HG03521 (cell line): ENCODE data around the gene OSGIN1.

Source experiments
- ATAC-seq: cut with Tn5 transposase; IDR thresholded peaks from one replicate; pipeline ENCODE4 v1.9.1; 2021; ENCODE audit warnings: mild to moderate bottlenecking, moderate library complexity; ENCODE audit not compliant: unreplicated experiment

The OSGIN1 gene

DNA sequence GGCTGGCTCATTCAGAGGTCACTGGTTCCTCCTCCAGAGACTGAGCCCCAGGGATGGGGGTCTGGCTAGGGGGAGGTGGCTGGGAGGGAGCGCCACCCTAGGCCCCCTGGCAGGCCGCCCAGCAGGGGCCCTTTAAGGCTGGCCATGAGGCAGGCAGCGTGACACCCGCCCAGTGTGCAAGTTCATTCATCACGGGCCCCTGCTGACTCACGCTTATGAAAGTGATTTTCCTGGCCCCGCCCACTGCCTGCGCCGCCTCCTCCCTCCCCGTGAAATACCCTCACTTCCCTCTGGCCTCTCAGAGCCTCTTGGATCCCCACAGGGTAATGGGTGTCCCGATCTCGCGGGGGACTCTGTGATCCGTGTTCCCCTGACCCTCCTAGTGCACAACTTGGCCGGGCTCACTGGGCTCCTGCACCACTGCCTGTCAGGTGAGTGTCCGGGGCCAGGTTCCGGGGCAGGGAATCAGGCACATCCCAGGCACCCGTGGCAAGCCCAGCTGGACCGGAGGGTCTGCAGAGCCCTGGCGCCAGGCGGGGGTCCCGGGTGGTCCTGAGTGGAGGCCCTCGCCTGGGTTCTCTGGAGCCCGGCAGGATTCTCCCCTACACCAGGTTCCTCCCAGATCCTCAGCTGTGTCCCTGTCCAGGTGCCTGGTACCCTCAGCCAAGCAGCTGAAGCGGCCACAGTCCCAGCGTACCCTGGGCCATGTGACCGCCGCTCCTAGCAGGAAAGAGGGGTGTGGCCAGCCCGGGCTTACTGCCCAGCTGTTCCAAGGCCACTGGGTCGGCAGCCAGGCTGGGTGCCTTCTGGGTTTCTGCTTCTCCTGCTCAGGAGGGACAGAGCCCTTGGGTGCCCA is at the start of gene OSGIN1:
Gene OSGIN1, plus strand, starts transcription at position 301 of the 856 bp plus-strand sequence. CDS start 4,432 bp downstream, outside the sequence.
- ATAC-seq: peak; percentile 71

DNA sequence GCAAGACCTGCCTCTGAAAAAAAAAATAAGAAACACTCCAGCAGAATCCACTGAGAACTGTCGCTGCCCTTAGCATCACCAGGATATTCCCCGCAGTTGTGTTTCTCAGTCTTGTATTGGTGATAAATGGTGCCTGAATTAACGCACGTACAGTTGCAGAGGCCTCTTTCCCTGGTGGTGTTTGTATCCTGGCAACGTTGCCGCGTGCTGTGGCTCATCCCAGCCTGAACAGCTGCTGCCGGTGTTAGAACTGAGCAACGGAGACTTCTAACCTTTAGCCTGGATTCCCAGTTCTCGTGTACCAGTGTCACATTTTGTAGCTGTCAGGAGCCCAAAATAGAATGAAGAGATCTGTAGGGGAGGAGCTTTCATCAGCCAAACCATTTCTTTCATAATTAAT is 49.3 kb upstream of the OSGIN1 start:
- ATAC-seq: no peak

- ATAC-seq: no peak
Measured at GRCh38 chr16:83906683-83907082, 46.4 kb upstream of the OSGIN1 start.

DNA sequence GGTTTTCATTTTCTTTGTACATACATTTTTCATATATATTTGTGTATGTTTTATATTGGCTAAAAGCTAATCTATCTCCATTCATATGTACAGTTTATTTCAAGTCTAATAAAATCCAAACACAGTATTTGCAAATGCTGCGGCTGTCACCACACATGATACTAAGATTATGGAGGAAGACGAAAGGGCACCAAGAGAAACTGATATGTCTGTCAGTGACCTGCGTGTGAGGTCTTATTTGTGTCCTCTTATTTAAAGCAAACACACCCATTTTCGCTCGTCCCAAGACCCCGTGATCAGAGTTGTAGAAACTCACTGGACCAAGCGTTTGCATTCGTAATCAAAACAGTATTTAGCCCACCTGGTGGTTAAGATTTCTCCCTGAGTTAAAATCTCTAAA is 45.9 kb upstream of the OSGIN1 start:
- no peak for ATAC-seq

DNA sequence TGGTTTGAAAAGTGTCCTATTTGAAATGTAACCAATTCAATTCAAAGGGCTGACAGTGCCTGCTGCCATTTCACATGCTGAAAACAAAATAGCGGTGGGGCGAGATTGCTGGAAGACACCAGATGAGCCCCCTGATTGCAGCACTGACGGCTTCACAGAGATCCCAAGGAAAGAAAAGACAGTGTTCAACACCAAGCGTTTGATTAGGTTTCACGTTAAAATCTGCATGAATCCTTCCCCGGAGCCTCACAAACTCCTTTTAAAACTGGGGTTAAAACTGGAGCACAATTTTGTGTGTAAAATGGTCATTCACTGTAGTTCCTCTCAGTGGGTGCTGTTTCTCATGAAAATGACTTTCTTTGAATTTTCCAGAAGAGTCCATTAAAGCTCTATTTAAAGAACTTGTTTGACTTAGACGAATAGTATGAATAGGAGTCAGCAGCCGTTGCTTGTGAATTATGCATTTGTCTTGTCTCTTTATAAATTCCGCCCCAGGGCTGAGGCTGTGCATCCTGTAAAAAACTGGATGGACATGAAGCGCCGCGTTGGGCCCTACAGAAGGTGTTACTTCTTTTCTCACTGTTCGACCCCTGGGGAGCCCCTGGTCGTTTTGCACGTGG is 45.3 kb upstream of the OSGIN1 start:
- ATAC-seq: no peak

DNA sequence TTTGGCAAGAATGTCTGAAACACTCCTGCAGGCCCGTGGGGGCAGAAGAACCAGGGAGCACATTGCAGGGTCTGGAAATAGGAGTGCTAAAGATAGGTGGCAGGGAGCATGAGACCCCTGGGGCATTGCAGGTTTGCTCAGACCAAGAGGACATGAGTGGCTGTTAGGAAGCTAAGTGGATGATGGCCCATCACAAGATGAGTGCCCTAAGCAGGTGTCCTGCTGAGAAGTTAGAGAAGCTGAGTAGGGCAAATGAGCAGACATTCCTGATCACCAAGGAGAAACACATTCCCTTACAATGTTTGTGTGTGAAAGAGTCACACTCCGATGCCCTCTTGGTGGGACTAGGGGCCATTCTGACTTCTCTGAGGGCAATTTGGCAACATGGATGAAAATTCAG is 44.2 kb upstream of the OSGIN1 start:
- no peak for ATAC-seq

GRCh38 chr16:83911290-83911689 is 41.8 kb upstream of the OSGIN1 start:
- no peak for ATAC-seq

DNA sequence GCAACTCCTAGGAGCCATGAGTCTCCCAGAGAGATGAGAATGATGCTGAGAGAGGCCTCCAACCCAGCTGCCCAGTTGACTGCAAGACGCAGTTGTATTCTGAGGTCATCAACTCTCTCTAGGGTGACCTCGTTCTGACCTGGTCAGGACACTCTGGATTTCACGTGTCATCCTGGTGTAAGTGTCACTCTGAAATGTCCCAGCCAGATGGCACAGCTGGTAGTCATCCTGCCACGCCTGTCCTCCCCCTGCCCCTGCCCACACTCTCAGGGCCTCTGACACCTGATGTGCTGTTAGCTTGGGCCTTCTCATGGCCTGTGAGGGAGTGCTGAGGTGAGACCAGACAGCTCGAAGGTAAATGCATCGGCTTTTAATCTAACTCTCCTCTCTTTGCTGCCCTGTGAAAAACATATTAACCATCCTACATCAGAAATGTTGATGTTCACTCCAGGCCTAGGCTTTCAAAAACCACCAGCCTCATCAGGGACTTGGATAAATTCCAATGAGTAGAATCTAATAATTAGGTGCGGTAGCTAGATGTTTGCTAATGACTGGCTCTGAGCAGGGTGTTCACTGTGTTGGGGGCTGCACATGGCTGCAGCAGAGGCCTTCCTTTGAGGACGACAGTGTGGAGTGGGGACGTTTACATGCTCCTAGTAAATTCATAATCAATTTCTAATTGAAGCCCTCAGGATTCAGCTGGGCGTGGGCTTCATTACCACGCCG is 40.4 kb upstream of the OSGIN1 start:
- no peak for ATAC-seq

DNA sequence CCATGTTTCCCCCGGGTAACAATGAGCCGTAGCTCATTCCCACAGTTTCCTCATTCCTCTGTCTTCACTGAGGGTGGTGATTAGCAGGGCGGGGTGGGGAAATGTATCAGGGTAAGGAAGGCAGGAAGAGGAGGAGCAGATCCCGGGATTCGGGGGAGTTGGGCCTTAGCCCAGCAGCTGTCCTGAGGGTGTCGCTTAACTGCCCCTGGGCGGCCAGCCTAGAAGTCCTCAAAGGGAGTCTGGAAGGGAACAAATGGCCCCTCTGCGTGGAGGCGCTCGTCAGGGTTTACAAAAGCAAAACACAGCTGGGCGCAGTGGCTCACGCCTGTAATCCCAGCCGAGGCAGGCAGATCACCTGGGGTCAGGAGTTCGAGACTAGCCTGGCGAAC is 39.8 kb upstream of the OSGIN1 start:
- no peak for ATAC-seq

DNA sequence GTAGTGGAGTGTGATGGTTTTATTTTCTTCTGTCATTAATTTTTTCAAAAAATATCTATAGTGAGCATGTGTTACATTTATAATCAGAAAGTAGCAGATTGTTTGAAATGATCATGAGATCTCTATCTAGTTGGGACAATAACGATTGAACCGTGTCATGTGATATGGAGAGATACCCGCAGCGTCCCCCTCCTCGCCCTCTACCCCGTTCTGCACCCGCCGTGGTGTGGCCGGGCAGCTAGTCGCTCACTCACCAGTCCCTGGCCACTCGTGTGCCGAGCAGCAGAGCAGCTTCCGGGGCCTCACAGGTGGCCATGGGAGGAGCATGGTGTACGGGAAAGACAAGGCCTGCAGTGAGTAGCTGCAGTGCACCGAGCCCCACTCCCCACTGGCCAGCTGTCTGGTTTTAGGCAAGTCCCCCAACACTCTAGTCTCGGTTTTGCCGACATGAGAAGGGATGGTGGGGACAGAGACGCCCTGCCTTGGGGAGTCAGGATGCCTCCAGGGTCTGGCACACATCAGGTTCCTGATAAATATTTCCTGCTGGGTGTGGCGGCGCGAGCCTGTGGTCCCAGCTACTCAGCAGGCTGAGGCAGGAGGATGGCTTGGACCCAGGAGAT is 38.8 kb upstream of the OSGIN1 start:
- no peak for ATAC-seq

DNA sequence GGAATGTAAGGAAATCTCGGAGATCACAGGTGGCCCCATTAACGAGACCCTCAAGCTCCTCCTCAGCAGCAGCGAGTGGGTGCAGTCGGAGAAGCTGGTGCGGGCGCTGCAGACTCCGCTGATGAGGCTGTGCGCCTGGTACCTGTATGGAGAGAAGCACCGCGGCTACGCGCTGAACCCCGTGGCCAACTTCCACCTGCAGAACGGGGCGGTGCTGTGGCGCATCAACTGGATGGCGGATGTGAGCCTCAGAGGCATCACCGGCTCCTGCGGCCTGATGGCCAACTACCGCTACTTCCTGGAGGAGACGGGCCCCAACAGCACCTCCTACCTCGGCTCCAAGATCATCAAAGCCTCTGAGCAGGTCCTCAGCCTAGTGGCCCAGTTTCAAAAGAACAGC is 38.0 kb upstream of the OSGIN1 start:
- ATAC-seq: no peak

GRCh38 chr16:83915491-83915890 is 37.5 kb upstream of the OSGIN1 start:
- ATAC-seq: no peak

DNA sequence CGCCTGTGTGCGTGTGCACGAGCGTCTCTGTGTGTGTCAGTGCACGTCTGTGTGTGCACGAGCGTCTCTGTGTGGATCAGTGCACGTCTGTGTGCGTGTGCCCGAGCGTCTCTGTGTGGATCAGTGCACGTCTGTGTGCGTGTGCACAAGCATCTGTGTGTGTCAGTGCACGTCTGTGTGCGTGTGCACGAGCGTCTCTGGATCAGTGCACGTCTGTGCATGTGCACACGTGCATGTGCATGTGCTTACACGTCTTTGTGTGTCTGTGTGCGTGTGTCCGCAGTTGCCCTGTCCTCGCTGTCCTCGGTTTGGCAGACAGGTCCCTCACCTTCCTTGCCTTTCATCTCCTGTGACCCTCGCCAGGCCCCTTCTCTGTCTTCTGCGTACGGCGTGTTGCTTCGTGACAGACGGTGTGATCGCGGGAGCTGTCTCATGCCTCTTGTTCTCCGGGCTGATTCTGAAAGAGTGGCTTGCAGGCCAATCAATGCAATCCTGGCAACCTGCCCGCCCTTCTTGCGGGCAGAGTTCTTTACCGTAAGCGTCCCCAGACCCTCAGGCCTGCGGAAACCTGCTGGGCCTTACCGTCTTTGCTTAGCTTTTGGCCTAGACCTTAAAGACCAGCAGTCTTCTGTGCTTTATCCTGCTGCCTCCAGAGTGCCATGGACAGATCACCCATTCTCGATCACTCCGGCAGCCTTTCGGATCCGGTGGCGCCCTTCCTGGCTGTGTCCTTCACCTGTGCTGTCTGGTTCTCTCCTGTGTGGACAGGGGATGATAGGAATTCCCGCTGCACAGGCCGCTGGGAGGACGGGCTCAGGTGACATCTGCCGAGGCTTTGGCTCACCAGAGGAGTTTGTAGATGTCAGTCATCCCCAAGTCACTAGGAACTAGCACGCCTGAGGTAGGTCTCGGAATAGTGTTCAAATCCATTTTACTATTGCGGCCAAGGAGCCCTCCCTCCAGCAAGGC is 35.6 kb upstream of the OSGIN1 start:
- ATAC-seq: no peak

DNA sequence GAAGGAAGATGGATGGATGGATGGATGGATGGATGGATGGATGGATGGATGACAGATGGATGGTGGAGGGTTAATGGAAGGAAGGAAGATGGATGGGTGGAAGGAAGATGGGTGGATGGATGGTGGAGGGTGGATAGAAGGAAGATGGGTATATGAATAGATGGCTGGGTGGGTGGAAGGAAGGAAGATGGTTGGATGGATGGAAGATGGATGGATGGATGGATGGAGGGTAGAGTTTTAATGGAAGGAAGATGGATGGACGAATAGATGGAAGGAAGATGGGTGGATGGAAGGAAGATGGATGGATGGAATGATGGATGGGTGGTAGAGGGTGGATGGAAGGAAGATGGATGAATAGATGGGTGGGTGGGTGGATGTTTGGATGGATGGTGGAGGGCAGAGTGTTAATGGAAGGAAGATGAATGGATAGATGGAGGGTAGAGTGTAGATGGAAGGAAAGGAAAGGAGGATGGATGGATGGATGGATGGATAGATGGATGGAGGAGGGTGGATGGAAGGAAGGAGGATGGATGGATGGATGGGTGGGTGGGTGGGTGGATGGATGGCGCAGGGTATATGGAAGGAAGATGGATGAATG is 32.0 kb upstream of the OSGIN1 start:
- ATAC-seq: no peak

GRCh38 chr16:83923581-83924365 is 29.3 kb upstream of the OSGIN1 start:
- ATAC-seq: no peak

DNA sequence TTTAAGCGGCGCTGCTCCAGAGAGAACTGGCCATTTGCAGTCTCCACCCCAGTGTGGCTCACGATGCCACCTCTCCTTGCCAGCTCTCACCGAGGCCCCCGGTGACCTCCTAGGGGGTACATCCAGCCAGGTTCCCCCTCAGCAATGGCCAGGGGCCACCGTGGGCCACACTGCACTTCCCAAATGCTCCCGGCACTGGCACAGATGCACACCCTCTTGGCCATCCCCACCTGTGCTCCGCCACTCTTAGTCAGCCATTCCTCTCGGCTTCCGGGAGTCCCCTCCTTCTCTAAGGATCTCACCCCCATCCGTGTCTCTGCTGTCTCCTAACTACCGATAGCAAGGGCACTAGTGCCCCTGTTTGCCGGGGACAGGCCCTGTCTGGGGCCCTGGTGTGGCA is 28.4 kb upstream of the OSGIN1 start:
- no peak for ATAC-seq

DNA sequence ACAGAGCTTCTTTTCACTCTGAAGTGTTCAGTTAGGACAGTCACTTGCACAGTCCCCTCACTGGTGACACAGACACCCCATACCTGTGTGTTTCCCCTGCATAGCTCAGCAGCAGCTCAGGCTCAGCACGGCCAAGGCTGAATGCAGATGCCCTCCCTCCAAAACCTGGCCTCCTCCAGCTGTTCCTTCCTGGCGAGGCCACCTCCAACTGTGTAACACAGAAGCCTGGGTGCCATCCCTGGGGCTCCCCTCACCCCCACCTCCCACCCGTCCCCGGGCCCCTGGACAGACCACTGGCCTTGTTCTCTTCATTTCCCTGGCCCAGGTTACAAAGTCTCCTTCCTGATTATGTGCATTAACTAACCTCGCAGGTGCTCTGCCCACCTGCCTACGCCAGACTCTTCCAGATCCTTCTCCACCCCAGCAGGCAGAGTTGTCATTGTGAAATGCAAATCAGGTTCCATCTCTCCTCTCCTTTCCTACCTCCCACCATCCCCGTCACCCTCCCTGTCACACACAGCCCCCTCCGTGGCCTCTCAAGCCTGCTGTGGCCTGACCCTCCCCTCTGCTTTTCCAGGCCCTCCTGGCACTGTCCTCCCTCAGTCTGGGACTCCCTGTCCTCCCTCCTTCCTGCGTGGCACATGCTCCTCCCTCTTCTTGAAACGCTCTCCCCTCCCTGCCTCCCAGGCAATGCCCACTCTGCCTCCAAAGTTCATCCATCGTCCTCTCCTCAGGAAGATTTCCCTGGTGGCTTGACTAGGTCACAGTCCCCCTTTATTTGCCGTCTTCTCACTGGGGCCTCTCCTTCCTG is 27.7 kb upstream of the OSGIN1 start:
- ATAC-seq: no peak
